K562 (cell line): ENCODE results near the gene ALOXE3. TPM values are rescaled to one million over a fixed set of nuclear protein-coding genes. Genes with fewer than 3 reads are reported as not detected.
A peak's percentile ranks its signal among the peaks of the same experiment; 100 is the strongest.

Experiments
- ARID2 ChIP-seq: fragments of 450-650 bp; IDR thresholded peaks from 2 replicates; pipeline ENCODE4 v1.6.1; 2017; ENCODE audit warnings: antibody characterized with exemption, mild to moderate bottlenecking
- BRCA1 ChIP-seq, 2 experiments: fragments of 450-650 bp in 1 of 2; sonication (generic) in 1 of 2; formaldehyde crosslinking in 1 of 2; IDR thresholded peaks; 2 replicates each; pipeline versions ENCODE4 v1.5.0 to v1.6.1; 2017 to 2020; ENCODE audit warnings: mild to moderate bottlenecking in 1 of 2, missing genetic modification reagents in 1 of 2
- CREB3L1 ChIP-seq: fragments of 450-650 bp; IDR thresholded peaks from 2 replicates; pipeline ENCODE4 v1.6.1; 2014; ENCODE audit warnings: low read depth, mild to moderate bottlenecking, moderate library complexity, borderline replicate concordance
- E2F4 ChIP-seq: sonication (generic); formaldehyde crosslinking; IDR thresholded peaks from 2 replicates; pipeline ENCODE4 v1.8.0; 2022; ENCODE audit warnings: mild to moderate bottlenecking, low read depth, missing genetic modification reagents
- EP300 ChIP-seq: IDR thresholded peaks from 2 replicates; pipeline ENCODE4 v1.6.1; 2012; ENCODE audit warnings: low read length, improper control_type of control experiment
- GABPA ChIP-seq: fragments of 200-800 bp; sonication (Bioruptor generic); conservative IDR thresholded peaks from 2 replicates; pipeline ENCODE4 v1.6.1; 2016; ENCODE audit warnings: low read depth, missing genetic modification characterization, missing compliant biosample characterization
- GABPB1 ChIP-seq: sonication (generic); formaldehyde crosslinking; IDR thresholded peaks from 2 replicates; pipeline ENCODE4 v1.8.0; 2022; ENCODE audit warnings: mild to moderate bottlenecking, missing genetic modification reagents
- ILF3 ChIP-seq: fragments of 450-650 bp; IDR thresholded peaks from 2 replicates; pipeline ENCODE4 v1.6.1; 2018; ENCODE audit warnings: antibody characterized with exemption, mild to moderate bottlenecking, moderate library complexity, borderline replicate concordance
- MTA1 ChIP-seq: fragments of 450-650 bp; IDR thresholded peaks from 2 replicates; pipeline ENCODE4 v1.6.1; 2017; ENCODE audit warnings: borderline replicate concordance
- SIRT6 ChIP-seq: IDR thresholded peaks from one replicate; pipeline ENCODE4 v1.6.1; 2012; ENCODE audit warnings: low read depth, mild to moderate bottlenecking, control low read depth, inconsistent platforms, low read length, moderate library complexity
- SMAD2 ChIP-seq: fragments of 150-350 bp; IDR thresholded peaks from 2 replicates; pipeline ENCODE4 v1.6.1; 2014; ENCODE audit warnings: low read depth, mild to moderate bottlenecking, low read length
- TOE1 ChIP-seq, 2 experiments: fragments of 450-650 bp in 1 of 2; sonication (generic) in 1 of 2; formaldehyde crosslinking in 1 of 2; IDR thresholded peaks; 2 replicates each; pipeline versions ENCODE4 v1.7.1 to v1.8.0; 2016 to 2022; ENCODE audit warnings: borderline replicate concordance in 2 of 2, mild to moderate bottlenecking in 2 of 2, antibody characterized with exemption in 1 of 2, inconsistent platforms in 1 of 2, low read depth in 1 of 2, missing genetic modification reagents in 1 of 2, moderate library complexity in 1 of 2
- XRCC5 ChIP-seq: fragments of 200-400 bp; formaldehyde crosslinking; IDR thresholded peaks from 2 replicates; pipeline ENCODE4 v1.6.1; 2017; ENCODE audit warnings: low read depth, mild to moderate bottlenecking, low read length
- ZNF197 ChIP-seq: fragments of 200-800 bp; sonication (Bioruptor generic); IDR thresholded peaks from 2 replicates; pipeline ENCODE4 v1.6.1; 2016; ENCODE audit warnings: low read depth, missing genetic modification characterization, missing compliant biosample characterization
- polyA plus RNA-seq, 8 experiments: library from polyadenylated mRNA; depleted of rRNA in 4 of 8; stranded (reverse) in 5 of 8; unstranded in 3 of 8; fragments of >200 nt; fragmentation: Nextera tagmentation in 2 of 8; fragmentation: Illumina TruSeq in 1 of 8; extraction: Ambion mirVana in 2 of 8; extraction: Trizol in 1 of 8; gene quantifications; 2 replicates each; pipeline versions ENCODE4 v1.2.1 to v1.2.3, GENCODE V29; 2011 to 2014; ENCODE audit warnings: inconsistent platforms in 1 of 8, missing spikeins in 1 of 8
- total RNA-seq, 7 experiments: library from RNA; depleted of rRNA in 6 of 7; stranded (reverse); fragments of >200 nt in 6 of 7; fragmentation: Illumina TruSeq in 2 of 7; extraction: Trizol in 2 of 7; gene quantifications; 2 replicates each; pipeline versions ENCODE4 v1.2.1 to v1.2.3, GENCODE V29; 2011 to 2021; ENCODE audit warnings: low replicate concordance in 1 of 7
- TF ChIP-seq, protein P1 (sequence below): sonication (generic); formaldehyde crosslinking; IDR thresholded peaks from 2 replicates; pipeline ENCODE4 v1.8.0; 2022; ENCODE audit warnings: mild to moderate bottlenecking, missing genetic modification reagents
- TF ChIP-seq, protein P2 (sequence below): fragments of 450-650 bp; IDR thresholded peaks from 2 replicates; pipeline ENCODE4 v1.6.1; 2016; ENCODE audit warnings: missing biosample characterization, missing genetic modification characterization
- TF ChIP-seq, protein P3 (sequence below): sonication (generic); formaldehyde crosslinking; IDR thresholded peaks from 2 replicates; pipeline ENCODE4 v1.8.0; 2023; ENCODE audit warnings: mild to moderate bottlenecking, missing genetic modification reagents

Gene ALOXE3
- total and polyA plus RNA-seq, 9 of the 15 experiments (the other 6 are each of a cell fraction or from before 2014, with no cell fraction given): 0.04 TPM; not detected in 8

GRCh38 chr17:8062807-8063483, 55.4 kb downstream of the ALOXE3 start (continued):
- TF ChIP-seq, protein P1, sequence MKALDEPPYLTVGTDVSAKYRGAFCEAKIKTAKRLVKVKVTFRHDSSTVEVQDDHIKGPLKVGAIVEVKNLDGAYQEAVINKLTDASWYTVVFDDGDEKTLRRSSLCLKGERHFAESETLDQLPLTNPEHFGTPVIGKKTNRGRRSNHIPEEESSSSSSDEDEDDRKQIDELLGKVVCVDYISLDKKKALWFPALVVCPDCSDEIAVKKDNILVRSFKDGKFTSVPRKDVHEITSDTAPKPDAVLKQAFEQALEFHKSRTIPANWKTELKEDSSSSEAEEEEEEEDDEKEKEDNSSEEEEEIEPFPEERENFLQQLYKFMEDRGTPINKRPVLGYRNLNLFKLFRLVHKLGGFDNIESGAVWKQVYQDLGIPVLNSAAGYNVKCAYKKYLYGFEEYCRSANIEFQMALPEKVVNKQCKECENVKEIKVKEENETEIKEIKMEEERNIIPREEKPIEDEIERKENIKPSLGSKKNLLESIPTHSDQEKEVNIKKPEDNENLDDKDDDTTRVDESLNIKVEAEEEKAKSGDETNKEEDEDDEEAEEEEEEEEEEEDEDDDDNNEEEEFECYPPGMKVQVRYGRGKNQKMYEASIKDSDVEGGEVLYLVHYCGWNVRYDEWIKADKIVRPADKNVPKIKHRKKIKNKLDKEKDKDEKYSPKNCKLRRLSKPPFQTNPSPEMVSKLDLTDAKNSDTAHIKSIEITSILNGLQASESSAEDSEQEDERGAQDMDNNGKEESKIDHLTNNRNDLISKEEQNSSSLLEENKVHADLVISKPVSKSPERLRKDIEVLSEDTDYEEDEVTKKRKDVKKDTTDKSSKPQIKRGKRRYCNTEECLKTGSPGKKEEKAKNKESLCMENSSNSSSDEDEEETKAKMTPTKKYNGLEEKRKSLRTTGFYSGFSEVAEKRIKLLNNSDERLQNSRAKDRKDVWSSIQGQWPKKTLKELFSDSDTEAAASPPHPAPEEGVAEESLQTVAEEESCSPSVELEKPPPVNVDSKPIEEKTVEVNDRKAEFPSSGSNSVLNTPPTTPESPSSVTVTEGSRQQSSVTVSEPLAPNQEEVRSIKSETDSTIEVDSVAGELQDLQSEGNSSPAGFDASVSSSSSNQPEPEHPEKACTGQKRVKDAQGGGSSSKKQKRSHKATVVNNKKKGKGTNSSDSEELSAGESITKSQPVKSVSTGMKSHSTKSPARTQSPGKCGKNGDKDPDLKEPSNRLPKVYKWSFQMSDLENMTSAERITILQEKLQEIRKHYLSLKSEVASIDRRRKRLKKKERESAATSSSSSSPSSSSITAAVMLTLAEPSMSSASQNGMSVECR (CRISPR knock-in tag): no peak
- TF ChIP-seq CREB3L1 (no peak), ZNF197 (no peak), ARID2 (no peak), TOE1 (IDR thresholded peaks at IDR 0.05; ENCODE audit: borderline replicate concordance) (no peak), TOE1 (CRISPR knock-in tag; IDR thresholded peaks at IDR 0.05; ENCODE audit: borderline replicate concordance, low read depth) (no peak), ILF3 (no peak), MTA1 (no peak), SIRT6 (no peak), SMAD2 (no peak), EP300 (0 out of 2 replicates have a peak, but pooled peaks have one; percentile 10), GABPB1 (CRISPR knock-in tag) (no peak), E2F4 (CRISPR knock-in tag) (no peak), XRCC5 (no peak), BRCA1 (IDR thresholded peaks at IDR 0.05) (no peak), BRCA1 (CRISPR knock-in tag; IDR thresholded peaks at IDR 0.05) (no peak), GABPA (tag) (no peak)
- TF ChIP-seq, protein P2, sequence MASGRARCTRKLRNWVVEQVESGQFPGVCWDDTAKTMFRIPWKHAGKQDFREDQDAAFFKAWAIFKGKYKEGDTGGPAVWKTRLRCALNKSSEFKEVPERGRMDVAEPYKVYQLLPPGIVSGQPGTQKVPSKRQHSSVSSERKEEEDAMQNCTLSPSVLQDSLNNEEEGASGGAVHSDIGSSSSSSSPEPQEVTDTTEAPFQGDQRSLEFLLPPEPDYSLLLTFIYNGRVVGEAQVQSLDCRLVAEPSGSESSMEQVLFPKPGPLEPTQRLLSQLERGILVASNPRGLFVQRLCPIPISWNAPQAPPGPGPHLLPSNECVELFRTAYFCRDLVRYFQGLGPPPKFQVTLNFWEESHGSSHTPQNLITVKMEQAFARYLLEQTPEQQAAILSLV (tag): no peak
- TF ChIP-seq, protein P3, sequence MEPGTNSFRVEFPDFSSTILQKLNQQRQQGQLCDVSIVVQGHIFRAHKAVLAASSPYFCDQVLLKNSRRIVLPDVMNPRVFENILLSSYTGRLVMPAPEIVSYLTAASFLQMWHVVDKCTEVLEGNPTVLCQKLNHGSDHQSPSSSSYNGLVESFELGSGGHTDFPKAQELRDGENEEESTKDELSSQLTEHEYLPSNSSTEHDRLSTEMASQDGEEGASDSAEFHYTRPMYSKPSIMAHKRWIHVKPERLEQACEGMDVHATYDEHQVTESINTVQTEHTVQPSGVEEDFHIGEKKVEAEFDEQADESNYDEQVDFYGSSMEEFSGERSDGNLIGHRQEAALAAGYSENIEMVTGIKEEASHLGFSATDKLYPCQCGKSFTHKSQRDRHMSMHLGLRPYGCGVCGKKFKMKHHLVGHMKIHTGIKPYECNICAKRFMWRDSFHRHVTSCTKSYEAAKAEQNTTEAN (CRISPR knock-in tag): no peak
